ENCODE results near the gene PCDHA10.

Gene PCDHA10

GRCh38 chr5:140883927-140884697 lies 28.4 kb downstream of the PCDHA10 start:
- DNase-seq: no peak

- no peak for DNase-seq
Measured at GRCh38 chr5:140916325-140916724, 60.6 kb downstream of the PCDHA10 start.

Data from activated CD4-positive, alpha-beta T cell treated with anti-CD3 and anti-CD28 coated beads, Interleukin-2, amount 50 U/mL, for 16 hours (primary cell).